Neural progenitor cell (in vitro differentiated cells): ENCODE results near the gene MYBL2. TPM values are rescaled to one million over a fixed set of nuclear protein-coding genes. Genes with fewer than 3 reads are reported as not detected.

Source experiments
- DNase-seq: peaks from one replicate; pipeline ENCODE4 v3.0.0-alpha.2; 2016; ENCODE audit warnings: low spot score
- H2AFZ ChIP-seq: fragments of 200-600 bp; sonication (generic); replicated peaks from 2 replicates; pipeline ENCODE4 v1.6.1; 2016; ENCODE audit warnings: antibody characterized with exemption
- H3F3A ChIP-seq: fragments of 200-600 bp; sonication (generic); 2 replicates; pipeline ENCODE4 v1.6.1; 2016; ENCODE audit warnings: antibody characterized with exemption, low read depth
- H3K27ac ChIP-seq: fragments of 200-600 bp; sonication (generic); 2 replicates; pipeline ENCODE4 v1.5.1; 2016; ENCODE audit warnings: mild to moderate bottlenecking
- H3K27me3 ChIP-seq: fragments of 200-600 bp; sonication (generic); 2 replicates; pipeline ENCODE4 v1.6.1; 2016; ENCODE audit warnings: mild to moderate bottlenecking, moderate library complexity
- H3K36me3 ChIP-seq: fragments of 200-600 bp; sonication (generic); 2 replicates; pipeline ENCODE4 v1.5.1; 2016
- H3K4me1 ChIP-seq: fragments of 200-600 bp; sonication (generic); 2 replicates; pipeline ENCODE4 v1.6.1; 2016; ENCODE audit warnings: mixed run types
- H3K4me2 ChIP-seq: fragments of 200-600 bp; sonication (generic); 2 replicates; pipeline ENCODE4 v1.6.1; 2016
- H3K4me3 ChIP-seq: fragments of 200-600 bp; sonication (generic); 2 replicates; pipeline ENCODE4 v1.5.1; 2016
- H3K79me2 ChIP-seq: fragments of 200-600 bp; sonication (generic); 2 replicates; pipeline ENCODE4 v1.6.1; 2016; ENCODE audit warnings: low read depth
- H3K9ac ChIP-seq: fragments of 200-600 bp; sonication (generic); 2 replicates; pipeline ENCODE4 v1.6.1; 2016
- H3K9me3 ChIP-seq: fragments of 200-600 bp; sonication (generic); 2 replicates; pipeline ENCODE4 v1.5.1; 2016; ENCODE audit warnings: low read depth
- H4K20me1 ChIP-seq: fragments of 200-600 bp; sonication (generic); 2 replicates; pipeline ENCODE4 v1.6.1; 2016; ENCODE audit warnings: low read depth
- H3K27ac Mint-ChIP-seq: 3 replicates; pipeline ENCODE4 v1.8.0; 2021; ENCODE audit warnings: mixed read lengths
- H3K27me3 Mint-ChIP-seq: 2 replicates; pipeline ENCODE4 v1.8.0; 2022; ENCODE audit warnings: low read depth, mild to moderate bottlenecking, inconsistent platforms, moderate library complexity, mixed read lengths; ENCODE audit not compliant: insufficient read depth
- H3K36me3 Mint-ChIP-seq: 3 replicates; pipeline ENCODE4 v1.8.0; 2021; ENCODE audit warnings: mixed read lengths
- H3K4me1 Mint-ChIP-seq: 3 replicates; pipeline ENCODE4 v1.8.0; 2021; ENCODE audit warnings: mixed read lengths
- H3K4me3 Mint-ChIP-seq: 3 replicates; pipeline ENCODE4 v1.8.0; 2021; ENCODE audit warnings: mild to moderate bottlenecking, moderate library complexity, mixed read lengths
- H3K9me3 Mint-ChIP-seq: 3 replicates; pipeline ENCODE4 v1.8.0; 2020; ENCODE audit warnings: mixed read lengths
- EZH2 ChIP-seq: fragments of 200-600 bp; sonication (generic); IDR thresholded peaks from 2 replicates; pipeline ENCODE4 v1.6.1; 2017; ENCODE audit warnings: antibody characterized with exemption, mild to moderate bottlenecking, moderate library complexity
- total RNA-seq: library from RNA; depleted of rRNA; stranded (reverse); fragments of >200 nt; gene quantifications from 2 replicates; pipeline ENCODE4 v1.2.3, GENCODE V29; 2015; ENCODE audit warnings: low replicate concordance

The MYBL2 gene
- total RNA-seq, 1 donor from 2014 or later = 28.8 TPM

GRCh38 chr20:43765916-43766315 is 99.0 kb downstream of the MYBL2 start:
- Histone ChIP-seq H2AFZ (peak overlapping the region; percentile 45), H3K36me3 (no peaks in the 10 kb centered on the region), H3K27ac (no peak overlapping the region), H3K4me3 (no peak overlapping the region), H3K9ac (no peak overlapping the region), H3K4me2 (peak overlapping the region; percentile 31), H3K27me3 (no peaks in the 10 kb centered on the region), H3K9me3 (no peaks in the 10 kb centered on the region), H3K4me1 (peaks cover 12% of the 10 kb centered on the region), H4K20me1 (no peaks in the 10 kb centered on the region), H3F3A (no peaks in the 10 kb centered on the region), H3K79me2 (no peaks in the 10 kb centered on the region)
- TF ChIP-seq EZH2 = no peak
- H3K9me3 Mint-ChIP-seq = no peaks in the 10 kb centered on the region
- DNase-seq = no peak
- no peaks in the 10 kb centered on the region for H3K36me3 Mint-ChIP-seq
- H3K27me3 Mint-ChIP-seq = peaks cover 2% of the 10 kb centered on the region
- peak overlapping the region; percentile 54 for H3K4me3 Mint-ChIP-seq
- H3K27ac Mint-ChIP-seq = peak overlapping the region; percentile 80
- peaks cover 57% of the 10 kb centered on the region for H3K4me1 Mint-ChIP-seq

Other genes with a start within 250 kb of the MYBL2 start
- gene SRSF6, start 209.2 kb upstream of the MYBL2 start, total RNA-seq = 79.6 and 86.1 TPM in 2 replicates
- gene L3MBTL1, start 159.4 kb upstream of the MYBL2 start, total RNA-seq = 27.6 and 51.4 TPM in 2 replicates
- 2.8 and 4.2 TPM in 2 replicates for gene SGK2, start 108.1 kb upstream of the MYBL2 start, total RNA-seq
- 69.8 and 87.9 TPM in 2 replicates for gene IFT52, start 76.2 kb upstream of the MYBL2 start, total RNA-seq
- not detected in 2 replicates for gene GTSF1L, start 59.9 kb downstream of the MYBL2 start, total RNA-seq
- gene TOX2, start 247.7 kb downstream of the MYBL2 start, total RNA-seq = 1.8 TPM in 1 of 2 replicates, not detected in the other